ENCODE data around the gene PSPC1. TPM values are rescaled to one million over a fixed set of nuclear protein-coding genes. Genes with fewer than 3 reads are reported as not detected.

The PSPC1 gene
- total RNA-seq, 1 donor from 2014 or later: 40.5 TPM

DNA sequence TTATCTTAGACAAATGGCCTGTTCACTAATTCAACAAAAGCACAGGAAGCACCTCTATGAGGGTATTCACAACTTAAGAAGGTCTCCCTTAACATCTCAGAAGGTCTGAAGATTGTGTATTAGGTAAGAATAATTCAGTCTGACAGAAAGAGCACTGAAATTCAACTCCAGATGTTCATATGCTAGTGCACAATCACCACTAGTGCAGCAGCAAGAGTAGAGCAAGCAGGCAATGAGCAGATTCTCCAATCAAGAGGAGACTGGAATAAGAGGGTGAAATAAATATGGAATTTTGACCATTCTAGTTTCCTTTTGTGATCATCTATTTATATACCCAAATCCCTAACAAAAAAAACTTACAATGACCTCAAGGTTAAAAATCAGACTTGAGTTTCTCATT lies 97.3 kb downstream of the PSPC1 start:
- H3K4me1 ChIP-seq: no peaks in the 10 kb centered on the region
- no peaks in the 10 kb centered on the region for H3K9me3 ChIP-seq
- no peak for TF ChIP-seq CTCF (IDR thresholded peaks at IDR 0.05)
- H3K36me3 ChIP-seq: peaks cover 4% of the 10 kb centered on the region
- H3K27me3 ChIP-seq (ENCODE audit: low read depth): no peaks in the 10 kb centered on the region
- H3K27ac ChIP-seq: no peak overlapping the region
- no peak overlapping the region for H3K4me3 ChIP-seq
- intact Hi-C loops (cut with DNase I): no loop called here
- DNase-seq: no peak
- ATAC-seq: no peak

GRCh38 chr13:19685034-19685433 lies 97.7 kb downstream of the PSPC1 start:
- no peak for TF ChIP-seq CTCF (IDR thresholded peaks at IDR 0.05)

GRCh38 chr13:19681517-19681916 lies 101.2 kb downstream of the PSPC1 start:
- H3K27me3 ChIP-seq (ENCODE audit: low read depth): no peaks in the 10 kb centered on the region
- DNase-seq (no peak), ATAC-seq (no peak)
- no peaks in the 10 kb centered on the region for H3K4me1 ChIP-seq
- no peak overlapping the region for H3K27ac ChIP-seq
- H3K36me3 ChIP-seq: peaks cover 19% of the 10 kb centered on the region
- no peak overlapping the region for H3K4me3 ChIP-seq
- TF ChIP-seq CTCF (IDR thresholded peaks at IDR 0.05): no peak
- H3K9me3 ChIP-seq: no peaks in the 10 kb centered on the region
- intact Hi-C loops (cut with DNase I): no loop called here

More at GRCh38 chr13:19685034-19685433, 97.7 kb downstream of the PSPC1 start:
- Histone ChIP-seq H3K36me3 (peaks cover 4% of the 10 kb centered on the region), H3K27me3 (ENCODE audit: low read depth) (no peaks in the 10 kb centered on the region), H3K27ac (no peak overlapping the region), H3K4me3 (no peak overlapping the region), H3K9me3 (no peaks in the 10 kb centered on the region), H3K4me1 (no peaks in the 10 kb centered on the region)
- intact Hi-C loops (cut with DNase I): no loop called here
- ATAC-seq (no peak), DNase-seq (no peak)

DNA sequence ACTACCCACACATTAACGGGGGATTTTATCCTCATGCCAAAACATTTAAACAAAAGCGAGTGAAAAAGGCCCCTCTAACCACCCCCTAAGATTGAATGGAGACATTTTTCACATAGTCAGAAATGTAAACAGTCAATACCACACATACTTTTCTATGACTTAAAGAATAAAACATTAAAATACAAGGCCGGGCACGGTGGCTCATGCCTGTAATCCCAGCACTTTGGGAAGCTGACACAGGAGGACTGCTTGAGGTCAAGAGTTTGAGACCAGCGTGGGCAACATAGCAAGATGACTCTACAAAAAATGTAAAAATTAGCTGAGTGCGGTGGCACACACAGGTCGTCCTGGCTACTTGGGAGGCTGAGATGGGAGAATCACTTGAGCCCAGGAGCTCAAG lies 102.0 kb downstream of the PSPC1 start:
- ATAC-seq: no peak
- intact Hi-C loops (cut with DNase I): no loop called here

GRCh38 chr13:19676168-19676567 lies 106.6 kb downstream of the PSPC1 start:
- no peak overlapping the region for H3K27ac ChIP-seq
- no peak overlapping the region for H3K4me3 ChIP-seq
- no peaks in the 10 kb centered on the region for H3K27me3 ChIP-seq (ENCODE audit: low read depth)
- ATAC-seq (no peak), DNase-seq (no peak)
- no peaks in the 10 kb centered on the region for H3K4me1 ChIP-seq
- no peak for TF ChIP-seq CTCF (IDR thresholded peaks at IDR 0.05)
- intact Hi-C loops (cut with DNase I): no loop called here
- H3K9me3 ChIP-seq: no peaks in the 10 kb centered on the region
- peaks cover 73% of the 10 kb centered on the region for H3K36me3 ChIP-seq

More for the DNA sequence above, 102.0 kb downstream of the PSPC1 start:
- TF ChIP-seq CTCF (IDR thresholded peaks at IDR 0.05): no peak
- no peak overlapping the region for H3K27ac ChIP-seq
- DNase-seq: no peak
- no peaks in the 10 kb centered on the region for H3K4me1 ChIP-seq
- no peaks in the 10 kb centered on the region for H3K9me3 ChIP-seq
- H3K4me3 ChIP-seq: no peak overlapping the region
- H3K27me3 ChIP-seq (ENCODE audit: low read depth): no peaks in the 10 kb centered on the region
- peaks cover 27% of the 10 kb centered on the region for H3K36me3 ChIP-seq

DNA sequence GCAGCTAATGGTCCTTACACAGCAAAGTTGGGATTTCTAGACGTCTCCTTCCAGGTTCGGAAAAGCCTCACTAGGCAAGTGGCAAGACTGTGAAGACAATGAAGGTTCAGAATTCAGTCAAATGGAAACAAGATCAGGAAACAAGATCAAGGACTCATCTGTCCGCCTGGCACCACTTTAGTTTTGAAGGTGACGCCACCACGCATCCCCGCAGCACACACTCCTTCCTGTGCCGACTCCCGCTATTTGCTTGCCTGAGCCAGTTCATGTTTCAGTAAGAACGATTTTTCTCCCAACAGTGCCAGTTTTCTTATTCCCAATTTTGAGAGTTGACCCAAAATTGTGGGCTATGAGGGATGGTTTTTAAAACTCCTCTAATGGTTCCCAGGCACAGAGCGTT lies 107.8 kb downstream of the PSPC1 start:
- Histone ChIP-seq H3K9me3 (no peaks in the 10 kb centered on the region), H3K4me1 (no peaks in the 10 kb centered on the region), H3K27me3 (ENCODE audit: low read depth) (no peaks in the 10 kb centered on the region), H3K27ac (no peak overlapping the region), H3K36me3 (peaks cover 86% of the 10 kb centered on the region), H3K4me3 (no peak overlapping the region)
- ATAC-seq (no peak), DNase-seq (no peak)
- no peak for TF ChIP-seq CTCF (IDR thresholded peaks at IDR 0.05)
- intact Hi-C loops (cut with DNase I): no loop called here
